ENCODE results near the gene CCNY.
"Not testable (repeated sequence)": the region's sequence is repeated elsewhere in the genome, so short reads cannot be mapped to it uniquely, and the experiment has no call there.

Gene CCNY

GRCh38 chr10:35354257-35354656, 17.9 kb downstream of the CCNY start:
- not testable (repeated sequence) for DNase-seq (ENCODE audit: low read depth in 2 of 2)

GRCh38 chr10:35355971-35356724, 19.8 kb downstream of the CCNY start:
- no peak for DNase-seq (ENCODE audit: low read depth in 2 of 2)

GRCh38 chr10:35356725-35357092, 20.4 kb downstream of the CCNY start:
- DNase-seq (ENCODE audit: low read depth in 2 of 2), result no peak

GRCh38 chr10:35359056-35359455, 22.7 kb downstream of the CCNY start:
- DNase-seq (ENCODE audit: low read depth in 2 of 2), result no peak

GRCh38 chr10:35359873-35360272, 23.6 kb downstream of the CCNY start:
- no peak for DNase-seq (ENCODE audit: low read depth in 2 of 2)

- no peak for DNase-seq (ENCODE audit: low read depth in 2 of 2)
These were observed 26.5 kb downstream of the CCNY start for GRCh38 chr10:35362701-35363350.

GRCh38 chr10:35363587-35363986, 27.3 kb downstream of the CCNY start:
- no peak for DNase-seq (ENCODE audit: low read depth in 2 of 2)

- no peak for DNase-seq (ENCODE audit: low read depth in 2 of 2)
These were observed 28.5 kb downstream of the CCNY start for GRCh38 chr10:35364808-35365207.

- DNase-seq (ENCODE audit: low read depth in 2 of 2), result no peak
These were observed 29.7 kb downstream of the CCNY start for GRCh38 chr10:35365994-35366393.

GRCh38 chr10:35367107-35367859, 31.0 kb downstream of the CCNY start:
- no peak for DNase-seq (ENCODE audit: low read depth in 2 of 2)

GRCh38 chr10:35367982-35368381, 31.7 kb downstream of the CCNY start:
- DNase-seq (ENCODE audit: low read depth in 2 of 2), result no peak

GRCh38 chr10:35368485-35369048, 32.3 kb downstream of the CCNY start:
- no peak for DNase-seq (ENCODE audit: low read depth in 2 of 2)

- DNase-seq (ENCODE audit: low read depth in 2 of 2), result no peak
These were observed 32.8 kb downstream of the CCNY start for GRCh38 chr10:35369049-35369611.

- no peak for DNase-seq (ENCODE audit: low read depth in 2 of 2)
These were observed 35.4 kb downstream of the CCNY start for GRCh38 chr10:35371731-35372130.

- no peak for DNase-seq (ENCODE audit: low read depth in 2 of 2)
These were observed 36.0 kb downstream of the CCNY start for GRCh38 chr10:35372329-35372728.

GRCh38 chr10:35375091-35375765, 38.9 kb downstream of the CCNY start:
- no peak for DNase-seq (ENCODE audit: low read depth in 2 of 2)

- no peak for DNase-seq (ENCODE audit: low read depth in 2 of 2)
These were observed 40.9 kb downstream of the CCNY start for GRCh38 chr10:35377050-35377728.

GRCh38 chr10:35378541-35379210, 42.4 kb downstream of the CCNY start:
- no peak for DNase-seq (ENCODE audit: low read depth in 2 of 2)

GRCh38 chr10:35379226-35380137, 43.2 kb downstream of the CCNY start:
- no peak for DNase-seq (ENCODE audit: low read depth in 2 of 2)
